ENCODE results near the gene RPRD1B.

The RPRD1B gene, protein sequence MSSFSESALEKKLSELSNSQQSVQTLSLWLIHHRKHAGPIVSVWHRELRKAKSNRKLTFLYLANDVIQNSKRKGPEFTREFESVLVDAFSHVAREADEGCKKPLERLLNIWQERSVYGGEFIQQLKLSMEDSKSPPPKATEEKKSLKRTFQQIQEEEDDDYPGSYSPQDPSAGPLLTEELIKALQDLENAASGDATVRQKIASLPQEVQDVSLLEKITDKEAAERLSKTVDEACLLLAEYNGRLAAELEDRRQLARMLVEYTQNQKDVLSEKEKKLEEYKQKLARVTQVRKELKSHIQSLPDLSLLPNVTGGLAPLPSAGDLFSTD

DNA sequence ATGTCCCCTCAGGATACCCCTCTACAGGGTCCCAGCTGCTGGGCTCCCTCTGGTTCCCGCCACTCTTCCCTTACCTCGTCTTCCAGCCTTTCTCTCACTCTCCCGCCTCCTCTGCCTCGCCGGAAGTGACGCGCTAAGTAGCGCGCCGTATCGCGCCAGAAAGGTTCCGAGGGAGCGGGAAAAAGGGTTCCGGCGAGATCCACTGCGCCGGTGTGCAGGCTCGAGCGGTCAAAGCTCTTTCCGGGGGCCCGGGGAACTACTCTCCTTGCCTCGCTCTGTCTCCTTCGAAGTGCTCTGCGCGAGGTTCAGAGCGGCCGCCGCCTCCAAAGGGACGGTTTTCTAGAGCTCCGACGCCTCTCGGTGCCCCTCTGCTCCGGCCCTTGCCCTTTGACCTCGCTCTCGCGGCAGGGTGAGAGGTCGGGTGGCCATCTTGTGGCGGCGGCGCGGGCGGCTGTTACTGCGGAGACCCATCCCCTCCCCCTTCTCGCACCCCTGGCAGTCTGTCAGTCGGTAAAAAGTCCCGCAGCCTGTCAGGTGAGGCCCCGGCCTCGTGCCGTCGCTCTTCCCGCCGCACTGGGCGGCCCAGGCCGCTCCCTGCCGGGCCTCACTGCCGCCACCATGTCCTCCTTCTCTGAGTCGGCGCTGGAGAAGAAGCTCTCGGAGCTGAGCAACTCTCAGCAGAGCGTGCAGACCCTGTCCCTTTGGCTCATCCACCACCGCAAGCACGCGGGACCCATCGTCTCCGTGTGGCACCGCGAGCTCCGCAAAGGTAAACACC lies at the start of gene RPRD1B, which contains the start of gene TTI1:
TSS of gene RPRD1B (plus strand) at position 417 of the 778 bp plus-strand sequence. CDS start at position 619, 202 bp downstream.
TSS of gene TTI1 (minus strand) at position 127 of the 778 bp plus-strand sequence. CDS start 19,640 bp downstream, outside the sequence.
- DNase-seq (ENCODE audit: low read depth) = peak; percentile 79

DNA sequence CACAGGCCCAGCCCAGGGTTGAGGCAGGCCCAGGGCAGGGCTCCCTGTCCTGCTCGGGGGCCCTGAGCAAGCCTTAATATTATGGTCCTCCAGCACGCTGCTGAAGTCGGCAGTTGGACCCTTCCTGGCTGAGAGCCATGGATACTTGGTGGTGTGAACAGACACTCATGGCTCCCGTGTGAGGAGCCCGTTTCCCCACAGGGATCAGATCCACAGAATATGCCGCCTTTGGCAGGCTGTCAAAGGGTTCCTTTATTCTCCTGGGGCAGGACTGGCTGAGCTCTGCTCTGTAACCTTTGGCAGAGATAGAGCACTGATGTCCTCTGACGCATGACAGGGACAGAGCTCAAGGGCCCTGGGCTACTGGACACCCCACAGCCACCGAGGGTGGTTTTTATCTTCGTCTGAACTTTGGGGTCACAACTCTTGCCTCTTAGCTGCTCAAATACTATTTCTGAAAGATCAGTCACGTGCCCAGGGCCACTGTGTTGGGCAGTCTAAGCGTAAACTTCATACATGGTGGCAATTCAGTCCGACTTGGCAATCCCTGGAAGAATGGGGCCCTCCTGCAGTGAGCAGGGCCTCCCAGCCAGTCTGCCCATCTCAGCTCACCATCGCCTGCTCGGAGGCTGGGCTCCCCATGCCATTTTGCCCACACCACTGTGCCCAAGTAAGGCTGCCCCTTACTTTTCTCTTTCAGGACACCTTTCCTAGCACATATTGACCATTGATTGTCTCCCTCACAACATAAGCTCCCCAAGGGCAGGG lies 49.3 kb upstream of the RPRD1B start:
- DNase-seq (ENCODE audit: low read depth) = no peak

DNA sequence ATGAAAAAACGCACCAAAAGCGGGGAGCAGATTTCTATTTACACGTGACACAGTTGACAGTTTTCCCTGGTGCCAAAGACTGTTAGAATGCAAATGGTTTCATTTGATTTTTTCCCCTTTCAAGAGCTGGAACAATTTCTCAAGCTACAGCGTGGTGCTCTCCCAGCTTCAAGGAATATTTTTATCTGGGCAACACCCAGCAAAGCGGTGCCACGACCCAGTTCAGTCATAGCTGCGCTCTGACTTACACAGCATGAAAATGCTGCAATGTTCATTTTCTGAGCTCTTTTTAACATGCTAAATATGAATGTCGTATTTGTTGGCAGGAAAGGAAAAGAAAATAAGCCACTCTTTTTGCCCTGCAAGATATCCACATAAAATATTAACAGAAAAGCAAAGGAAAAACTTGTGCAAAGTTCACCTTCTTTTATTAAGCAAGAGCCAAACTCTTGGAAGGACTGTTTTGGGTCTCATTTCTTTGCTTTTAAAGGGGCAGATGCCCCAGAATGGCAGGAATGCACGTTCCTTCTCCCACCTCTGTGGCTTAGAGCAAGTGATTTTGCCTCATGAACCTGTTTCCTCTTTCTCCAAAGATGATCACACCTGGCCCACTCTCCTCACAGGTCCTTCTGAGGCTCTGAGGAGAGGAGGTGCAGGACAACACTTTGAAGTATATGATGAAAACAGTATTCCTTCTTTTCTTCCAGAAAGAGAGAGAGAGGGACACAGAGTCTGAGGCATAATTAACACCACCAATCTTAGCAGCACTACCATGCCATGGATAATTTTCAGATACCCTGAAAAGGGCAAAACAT lies 47.3 kb upstream of the RPRD1B start:
- no peak for DNase-seq (ENCODE audit: low read depth)

DNA sequence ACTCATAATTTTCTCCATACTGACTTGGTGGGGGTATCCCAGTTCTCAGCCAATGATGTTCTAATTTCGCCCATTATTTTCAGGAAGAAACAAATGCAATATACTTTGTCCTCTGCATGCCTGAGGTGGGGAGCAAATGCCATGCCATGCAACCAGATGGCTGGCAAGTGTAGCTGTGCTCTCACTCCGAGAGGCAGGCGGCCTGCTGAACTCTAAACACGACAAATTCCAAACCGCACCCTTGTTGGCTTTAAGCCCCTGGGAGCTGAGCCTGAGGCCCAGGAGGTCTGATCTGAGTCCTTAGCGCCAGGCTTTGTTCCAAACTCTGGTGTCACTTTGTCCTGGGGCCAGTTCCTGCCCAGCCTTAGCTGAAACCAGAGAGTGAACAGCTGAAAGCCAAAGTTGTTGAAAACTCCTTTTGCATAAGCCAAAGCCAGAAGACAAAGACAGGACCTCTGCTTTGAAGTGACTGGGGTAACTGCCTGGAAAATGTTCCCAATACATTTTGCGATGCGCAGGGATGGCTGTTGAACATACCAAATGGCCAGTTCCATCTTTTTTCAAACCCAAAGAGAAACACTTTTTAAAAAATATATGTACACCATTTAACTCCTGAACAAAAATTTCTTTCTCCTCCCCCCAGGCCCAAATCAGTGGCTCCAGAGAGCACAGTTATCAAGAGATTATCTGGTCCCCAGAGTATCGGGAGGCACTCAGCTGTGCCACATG lies 46.5 kb upstream of the RPRD1B start:
- DNase-seq (ENCODE audit: low read depth) = no peak

DNA sequence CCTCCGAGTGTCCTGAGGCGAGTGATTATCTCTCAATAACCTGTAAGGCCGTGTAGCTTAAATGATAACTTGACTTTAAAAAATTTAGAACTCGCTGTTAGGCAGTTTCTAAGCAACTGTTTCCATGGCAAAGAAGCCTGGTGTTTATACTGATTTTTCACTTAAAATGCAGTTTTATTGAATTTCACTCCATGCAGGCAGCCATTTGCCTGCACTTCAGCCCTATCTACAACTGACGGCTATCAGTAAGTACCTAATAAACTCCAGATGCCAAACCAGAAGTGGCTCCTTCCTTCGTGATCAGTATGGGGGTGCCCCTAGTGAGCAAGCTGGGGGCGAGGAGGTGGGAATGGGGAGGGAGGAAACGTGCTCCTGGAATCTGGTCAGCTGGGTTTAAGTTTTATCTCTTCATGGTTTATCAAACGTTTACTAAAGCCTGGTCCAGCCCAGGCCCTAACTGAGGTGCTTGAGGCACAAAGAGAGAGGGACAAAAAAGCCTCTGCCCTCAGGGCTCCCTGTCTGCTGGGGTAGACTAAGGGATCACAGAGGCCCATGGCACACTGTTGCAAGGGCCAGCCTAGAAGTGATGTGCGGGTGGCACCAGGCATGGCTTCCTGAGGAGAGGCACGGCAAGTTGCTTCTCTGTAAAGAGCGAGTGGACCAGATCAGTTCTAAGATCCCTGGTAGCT lies 45.8 kb upstream of the RPRD1B start:
- DNase-seq (ENCODE audit: low read depth) = no peak

DNA sequence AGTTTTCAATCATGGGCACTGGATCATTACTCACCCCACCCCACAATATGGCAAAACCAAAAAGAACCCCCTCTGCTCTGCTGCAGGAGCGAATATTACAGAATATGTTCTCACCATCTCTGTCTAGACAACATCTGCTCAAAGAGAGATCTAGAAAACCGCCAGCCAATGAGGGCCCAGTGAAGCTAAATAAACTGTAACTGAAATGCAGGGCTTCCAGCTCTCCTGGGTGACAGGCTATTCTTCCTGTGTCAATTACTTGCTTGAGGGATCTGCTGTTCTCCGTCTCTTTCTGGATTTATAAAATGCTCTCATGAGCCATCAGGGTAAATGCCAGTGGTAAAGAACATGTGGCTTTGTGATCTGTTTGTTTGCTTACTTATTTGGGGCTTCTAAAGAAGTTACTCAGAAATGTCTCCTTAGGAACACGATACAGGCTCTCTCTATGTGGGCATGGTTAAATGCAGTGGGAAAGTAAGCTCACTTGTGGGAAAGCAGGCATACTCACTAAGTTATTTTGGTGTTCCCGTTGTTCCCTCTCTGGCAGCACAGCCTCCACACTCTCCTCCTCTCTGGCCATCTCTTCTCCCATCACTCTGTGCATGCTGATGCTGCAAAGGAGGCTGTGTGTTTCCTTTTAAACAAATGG lies 45.1 kb upstream of the RPRD1B start:
- DNase-seq (ENCODE audit: low read depth) = no peak

DNA sequence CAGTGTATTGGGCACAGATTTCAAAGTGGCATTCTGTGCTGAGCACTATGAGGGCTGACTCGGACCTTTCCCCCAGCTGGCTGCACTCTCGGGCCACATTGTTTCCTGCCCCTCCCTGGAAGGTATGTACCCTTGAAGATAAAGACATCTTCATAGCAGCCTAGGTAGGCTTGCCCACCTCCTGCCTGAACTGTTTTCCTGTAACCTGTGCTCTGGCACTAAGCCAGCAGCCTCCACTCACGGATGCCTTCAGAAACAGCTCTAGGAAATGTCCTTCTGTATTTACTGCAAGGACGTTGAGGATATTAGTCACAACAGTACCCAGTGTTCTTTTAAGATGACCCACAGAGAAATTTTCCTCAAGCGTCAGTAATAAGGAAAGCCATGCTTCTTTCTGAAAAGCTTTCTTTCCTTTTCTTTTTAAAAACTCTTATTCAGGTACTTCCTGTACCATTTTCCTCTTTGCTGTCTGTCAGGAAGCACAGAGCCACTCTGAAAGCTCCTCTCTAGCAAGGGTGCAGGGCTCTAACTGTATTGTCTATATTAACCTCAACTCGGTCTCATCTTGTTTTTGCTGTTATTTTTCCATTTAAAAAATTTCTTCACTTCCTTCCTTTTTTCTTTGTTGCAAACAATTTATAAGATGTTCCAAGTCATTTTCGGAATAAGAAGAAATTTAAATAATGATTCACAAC lies 43.8 kb upstream of the RPRD1B start:
- no peak for DNase-seq (ENCODE audit: low read depth)

DNA sequence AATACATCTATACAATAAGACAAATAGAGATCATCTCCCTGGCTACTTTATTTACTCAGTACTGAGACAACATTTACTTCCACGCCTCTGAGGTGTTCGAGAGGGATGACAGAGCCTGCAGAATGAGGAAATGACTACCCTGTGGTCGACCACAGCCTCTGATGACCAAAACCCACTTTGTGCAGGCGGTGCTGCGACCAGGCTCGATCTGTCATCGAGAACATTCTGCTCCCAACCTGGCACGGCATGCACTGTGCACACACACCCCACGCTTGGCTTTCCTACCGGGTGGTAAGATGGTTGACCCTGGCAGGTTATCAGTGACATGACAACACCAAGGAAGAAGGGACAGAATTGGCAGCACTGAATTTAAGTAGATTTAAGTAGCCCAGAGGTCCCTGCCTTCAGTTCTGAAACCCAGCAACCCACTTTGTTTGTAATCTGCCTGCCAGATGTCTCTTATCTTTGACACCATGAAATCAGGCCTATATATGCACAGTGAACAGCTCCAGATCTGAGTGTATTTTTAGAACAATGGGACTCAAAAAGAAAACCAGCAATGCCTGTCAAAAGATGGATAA lies 42.9 kb upstream of the RPRD1B start:
- DNase-seq (ENCODE audit: low read depth) = peak; percentile 25

DNA sequence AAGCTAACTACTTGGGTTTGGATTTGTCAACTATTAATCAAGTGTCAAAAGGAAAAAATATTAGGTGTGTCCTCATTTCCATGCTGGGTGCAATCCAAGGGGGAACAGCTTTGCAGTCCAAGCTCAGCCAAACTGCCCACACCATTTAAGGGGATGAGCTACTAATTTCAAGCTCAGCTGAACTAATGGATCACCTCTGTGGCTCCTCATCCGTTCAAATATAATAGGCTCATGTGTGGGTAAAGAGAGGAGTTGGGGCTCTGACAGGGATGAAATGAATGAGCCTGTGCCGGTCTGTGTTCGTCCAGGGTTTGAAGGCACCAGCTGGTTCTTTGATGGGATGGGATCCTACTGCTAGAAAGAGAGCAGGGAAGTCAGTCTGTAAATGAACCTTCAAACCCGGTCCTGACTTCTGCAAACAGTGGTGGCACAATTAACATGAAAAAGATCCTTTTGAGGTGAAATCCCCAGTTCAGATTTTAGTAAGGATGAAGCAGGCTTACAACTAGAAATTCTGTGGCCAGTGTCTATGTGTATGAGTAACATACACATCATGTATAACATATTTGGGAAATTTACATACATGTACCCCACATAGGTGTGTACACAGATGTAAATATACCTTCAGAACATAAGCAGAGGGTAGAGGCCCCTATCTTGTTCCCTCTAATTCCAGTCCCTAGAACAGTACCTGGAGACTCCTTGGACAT lies 42.2 kb upstream of the RPRD1B start:
- DNase-seq (ENCODE audit: low read depth) = no peak

DNA sequence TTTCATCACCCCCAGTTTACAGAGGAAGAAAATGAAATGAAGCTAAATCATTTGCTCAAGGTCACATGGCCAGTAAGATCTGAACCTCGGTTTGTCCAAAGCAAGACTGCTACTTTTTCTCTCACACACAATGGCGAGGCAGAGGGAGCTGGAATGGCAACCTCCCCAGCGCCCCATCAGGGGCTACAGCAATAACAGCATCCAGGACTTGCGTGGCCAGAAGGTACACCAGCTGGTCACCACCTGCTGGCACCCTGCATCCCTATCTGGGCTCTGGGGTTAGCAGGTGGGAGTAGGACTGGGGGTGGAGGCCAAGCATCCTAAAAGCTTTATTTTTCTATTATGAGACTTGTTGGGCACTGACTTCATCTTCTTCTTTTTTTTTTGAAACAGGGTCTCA lies 41.6 kb upstream of the RPRD1B start:
- no peak for DNase-seq (ENCODE audit: low read depth)

DNA sequence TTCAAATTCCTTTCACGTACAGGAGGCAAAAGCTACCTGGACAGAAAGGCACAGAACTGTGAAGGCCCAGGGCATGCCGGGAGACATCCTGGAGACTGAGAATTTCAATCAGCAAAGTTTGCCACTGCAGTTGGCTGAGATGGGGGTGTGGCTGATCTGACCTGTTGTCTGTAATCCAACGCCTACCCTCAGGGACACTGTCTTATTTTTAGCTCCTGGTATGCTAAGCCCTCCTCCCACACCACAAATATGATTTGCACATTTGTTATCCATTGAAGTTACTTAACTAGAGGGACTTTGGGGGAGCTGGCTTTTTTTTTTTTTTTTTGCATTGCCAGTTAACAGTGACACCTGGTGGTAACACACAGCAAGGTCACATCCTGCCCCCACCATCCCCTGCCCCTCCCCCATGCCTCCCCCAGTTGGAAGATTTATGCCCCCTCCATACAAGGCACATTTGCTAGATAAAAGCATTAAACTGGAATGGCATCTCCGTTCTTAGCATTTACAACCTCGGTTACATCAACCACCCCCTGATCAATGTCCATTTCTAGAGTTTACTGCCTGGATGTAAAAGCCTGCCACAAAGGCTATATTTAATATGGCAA lies 40.6 kb upstream of the RPRD1B start:
- DNase-seq (ENCODE audit: low read depth) = no peak

DNA sequence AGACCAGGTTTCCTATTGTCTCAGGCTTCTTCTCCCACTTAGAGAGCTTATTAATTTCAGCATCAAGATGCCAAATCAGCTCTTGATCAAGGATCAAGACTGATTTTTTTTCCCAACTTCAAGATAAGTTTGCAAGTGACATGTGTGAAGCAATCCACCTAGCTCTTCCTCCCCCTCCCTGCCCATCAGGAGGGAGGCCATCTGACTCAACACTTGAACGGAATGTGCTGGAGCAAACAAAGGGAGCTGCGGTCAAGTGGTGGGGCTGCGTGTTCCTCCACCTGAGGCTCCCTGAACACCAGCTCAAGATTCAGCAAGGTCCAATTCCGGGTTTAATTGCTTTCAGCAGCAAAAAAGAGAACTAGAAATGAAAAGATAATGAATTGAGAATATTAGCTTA lies 39.0 kb upstream of the RPRD1B start:
- no peak for DNase-seq (ENCODE audit: low read depth)

DNA sequence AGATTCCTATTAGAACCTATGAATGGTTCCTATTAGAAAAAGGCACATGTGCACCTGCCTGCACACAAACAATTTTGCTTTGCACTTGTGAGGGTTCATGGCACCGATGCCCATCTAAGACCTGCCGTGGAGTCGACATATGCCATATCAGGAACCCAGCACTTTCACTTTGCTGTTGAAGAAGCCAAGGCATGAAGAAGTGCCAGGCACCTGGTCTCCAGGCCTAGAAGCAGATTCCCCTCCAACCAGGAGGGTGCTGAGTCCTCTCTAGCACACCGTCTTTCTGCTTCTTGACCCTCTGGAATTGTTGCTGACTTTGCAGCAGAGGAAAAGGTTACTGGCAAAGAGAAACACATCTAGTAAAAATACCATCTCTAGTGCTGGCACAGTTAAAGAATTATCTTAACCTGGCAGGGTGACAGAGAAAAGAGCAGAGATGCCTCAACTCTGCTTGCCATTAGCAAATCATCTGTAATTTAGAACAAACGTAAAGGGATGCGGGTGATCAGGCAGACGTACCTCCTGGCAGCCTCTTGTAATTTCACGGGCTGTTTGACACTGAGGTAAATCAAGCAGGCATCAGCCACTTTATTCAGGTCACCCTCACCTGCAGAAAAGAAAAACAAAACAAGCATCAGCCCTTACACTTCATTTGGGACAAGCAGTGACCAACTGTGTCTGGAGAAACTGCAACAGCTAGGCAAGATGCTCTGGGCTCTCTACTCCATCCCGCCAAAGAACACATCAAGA lies 37.5 kb upstream of the RPRD1B start:
- DNase-seq (ENCODE audit: low read depth) = no peak

DNA sequence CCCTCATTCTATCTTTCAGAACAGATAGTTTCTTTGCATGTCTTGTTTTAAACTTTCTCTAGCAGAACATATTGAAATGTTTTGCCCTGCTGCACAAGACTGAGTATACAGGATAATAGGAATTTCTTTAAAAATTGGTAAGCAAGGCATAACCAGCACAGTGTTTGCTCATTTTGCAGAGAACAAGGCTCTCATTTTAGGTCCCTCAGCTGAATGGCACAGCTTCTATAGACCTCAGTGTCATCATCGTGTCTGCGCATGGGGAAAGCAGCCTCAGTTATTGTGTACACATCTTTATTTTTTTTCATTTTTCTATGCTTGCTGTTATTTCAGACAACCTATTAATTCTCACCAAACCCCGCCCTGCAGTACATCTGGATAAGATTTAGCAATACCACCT lies 36.0 kb upstream of the RPRD1B start:
- DNase-seq (ENCODE audit: low read depth) = no peak

DNA sequence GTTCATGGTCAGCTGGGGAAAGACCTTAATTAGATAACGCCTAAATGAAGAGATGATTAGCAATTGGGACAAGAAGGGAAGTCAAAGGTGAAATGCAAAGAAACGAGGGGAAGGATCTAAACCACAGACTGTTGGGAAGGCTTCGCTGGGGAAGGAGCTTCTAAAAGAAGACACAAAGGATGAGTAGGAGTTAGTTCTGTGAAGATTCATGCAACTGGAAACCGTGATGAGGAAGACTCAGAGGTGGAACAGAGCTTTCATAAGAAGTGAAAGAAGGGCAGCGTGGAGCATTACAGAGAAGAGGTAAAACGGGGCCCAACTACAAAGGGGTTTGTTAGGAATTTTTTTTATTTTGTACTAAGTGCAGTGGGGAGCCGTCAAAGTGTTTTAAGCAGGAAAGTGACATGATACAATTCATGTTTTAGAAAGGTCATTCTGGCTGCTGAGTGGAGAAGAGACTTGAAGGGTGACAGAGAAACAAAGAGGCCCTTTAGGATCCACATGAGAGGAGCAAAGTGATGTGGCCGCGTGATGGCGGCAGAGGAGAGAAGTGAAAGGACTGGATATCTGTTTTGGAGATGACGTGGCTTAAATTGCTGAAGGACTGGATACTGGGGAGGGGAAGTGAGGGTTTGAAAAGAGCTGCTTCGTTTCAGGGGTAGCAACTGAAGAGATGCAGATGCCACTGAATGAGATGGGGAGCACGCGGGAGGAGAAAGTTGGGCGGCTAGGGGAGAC lies 33.9 kb upstream of the RPRD1B start:
- DNase-seq (ENCODE audit: low read depth) = no peak

DNA sequence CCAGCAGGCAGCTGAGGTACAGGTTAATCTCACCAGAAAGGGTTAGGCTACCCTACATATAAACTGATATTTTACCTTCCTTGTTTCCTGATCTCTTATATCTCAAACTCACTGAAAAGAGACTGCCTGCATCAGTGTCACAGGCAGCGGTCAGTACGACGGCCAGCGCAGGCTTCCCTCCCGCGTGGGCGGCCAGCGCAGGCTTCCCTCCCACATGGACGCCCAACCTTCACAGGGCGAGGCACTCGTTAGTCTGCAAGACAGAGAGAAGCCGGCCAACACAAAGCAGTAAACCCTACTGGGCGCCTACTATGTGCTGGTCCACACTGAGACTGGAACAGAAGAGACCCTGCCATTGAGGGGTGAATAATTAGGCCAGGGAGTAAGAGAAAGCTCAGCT lies 33.3 kb upstream of the RPRD1B start:
- no peak for DNase-seq (ENCODE audit: low read depth)

Measured in T-helper 22 cell (primary cell).